ENCODE data around the gene DHX9. TPM values are rescaled to one million over a fixed set of nuclear protein-coding genes. Genes with fewer than 3 reads are reported as not detected.

DHX9 gene
- total RNA-seq, 1 experiment from 2014 or later = 220 TPM

DNA sequence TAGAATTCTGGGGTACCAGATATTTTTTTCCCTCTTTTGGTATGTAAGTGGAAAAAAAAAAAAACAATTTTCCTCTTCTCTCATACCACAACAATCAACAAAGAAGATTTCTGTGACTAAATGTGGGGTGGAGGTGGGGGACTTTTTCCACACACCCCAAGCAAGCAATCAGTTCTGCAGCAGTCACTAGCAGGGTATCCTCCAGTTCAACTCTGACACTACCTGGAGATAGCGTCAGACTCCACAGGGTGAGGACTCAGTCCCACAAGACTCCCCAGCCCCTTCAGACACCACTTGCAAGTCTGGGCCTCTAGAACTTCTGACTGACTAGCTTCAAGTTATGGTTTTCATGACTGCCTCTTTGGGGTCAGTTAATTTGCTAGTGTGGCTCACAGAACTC is 6.2 kb downstream of the DHX9 start:
- Histone ChIP-seq H2AFZ (ENCODE audit: low read depth, low read length, poor library complexity, severe bottlenecking) (no peak overlapping the region), H3K9me2 (ENCODE audit: insufficient read depth) (no peaks in the 10 kb centered on the region), H3K79me2 (ENCODE audit: insufficient read depth, low read length) (peaks cover 100% of the 10 kb centered on the region), H3K36me3 (ENCODE audit: control insufficient read depth in 1 of 2, insufficient read depth in 2 of 2, low read length in 2 of 2) (peaks cover 52 to 60% of the 10 kb centered on the region in 2 experiments), H3K4me3 (replicated peaks in 1 of 2; ENCODE audit: low read depth in 1 of 2, low read length in 2 of 2) (no peak overlapping the region), H4K20me1 (ENCODE audit: insufficient read depth) (peaks cover 84% of the 10 kb centered on the region; the same call in 1 of the 2 replicates), H3K27ac (ENCODE audit: low read depth, low read length) (no peak overlapping the region), H3K9me3 (ENCODE audit: control insufficient read depth in 1 of 2, insufficient read depth in 1 of 2, low read depth in 1 of 2, low read length in 2 of 2) (no peaks in the 10 kb centered on the region), H3K4me2 (ENCODE audit: low read length) (no peak overlapping the region), H3K27me3 (ENCODE audit: insufficient read depth, low read length) (no peaks in the 10 kb centered on the region), H3K9ac (ENCODE audit: low read length) (no peak overlapping the region), H3K4me1 (ENCODE audit: control insufficient read depth in 1 of 2, insufficient read depth in 2 of 2, low read length in 2 of 2) (peaks cover 7 to 12% of the 10 kb centered on the region in 2 experiments; a peak in 3 of 4 replicates)
- ChIA-PET CTCF (no interaction called here), RAD21 (ENCODE audit: low non-redundant PET in 1 of 2, low total read pairs in 2 of 2, uncharacterized antibody in 2 of 2, unreplicated experiment in 2 of 2) (no interaction called here), POLR2A (no interaction called here)
- DNase-seq (ENCODE audit: low read depth, low spot score) (no peak), ATAC-seq (no peak)
- TF ChIP-seq SP1 (IDR thresholded peaks at IDR 0.05; ENCODE audit: low read depth) (no peak), JUND (IDR thresholded peaks at IDR 0.05) (no peak), ZNF274 (IDR thresholded peaks at IDR 0.05; ENCODE audit: low read depth, low read length) (no peak), CBX3 (IDR thresholded peaks at IDR 0.05; ENCODE audit: low read depth) (no peak), EGR1 (IDR thresholded peaks at IDR 0.05; ENCODE audit: low read depth) (no peak), SRF (IDR thresholded peaks at IDR 0.05; ENCODE audit: low read depth) (no peak), POLR2AphosphoS5 (IDR thresholded peaks at IDR 0.05; ENCODE audit: low read depth, low read length) (no peak), ZFX (IDR thresholded peaks at IDR 0.05) (no peak), ELF1 (IDR thresholded peaks at IDR 0.05; ENCODE audit: borderline replicate concordance, low read depth) (no peak), POLR2A (IDR thresholded peaks at IDR 0.05; ENCODE audit: borderline replicate concordance, extremely low read depth, insufficient read depth, insufficient read length) (no peak), YY1 (IDR thresholded peaks at IDR 0.05; ENCODE audit: extremely low read depth, insufficient replicate concordance, low read depth, low read length) (no peak)
- TF ChIP-seq, protein P1, sequence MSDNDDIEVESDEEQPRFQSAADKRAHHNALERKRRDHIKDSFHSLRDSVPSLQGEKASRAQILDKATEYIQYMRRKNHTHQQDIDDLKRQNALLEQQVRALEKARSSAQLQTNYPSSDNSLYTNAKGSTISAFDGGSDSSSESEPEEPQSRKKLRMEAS (IDR thresholded peaks at IDR 0.05) = no peak
- TF ChIP-seq, protein P2, sequence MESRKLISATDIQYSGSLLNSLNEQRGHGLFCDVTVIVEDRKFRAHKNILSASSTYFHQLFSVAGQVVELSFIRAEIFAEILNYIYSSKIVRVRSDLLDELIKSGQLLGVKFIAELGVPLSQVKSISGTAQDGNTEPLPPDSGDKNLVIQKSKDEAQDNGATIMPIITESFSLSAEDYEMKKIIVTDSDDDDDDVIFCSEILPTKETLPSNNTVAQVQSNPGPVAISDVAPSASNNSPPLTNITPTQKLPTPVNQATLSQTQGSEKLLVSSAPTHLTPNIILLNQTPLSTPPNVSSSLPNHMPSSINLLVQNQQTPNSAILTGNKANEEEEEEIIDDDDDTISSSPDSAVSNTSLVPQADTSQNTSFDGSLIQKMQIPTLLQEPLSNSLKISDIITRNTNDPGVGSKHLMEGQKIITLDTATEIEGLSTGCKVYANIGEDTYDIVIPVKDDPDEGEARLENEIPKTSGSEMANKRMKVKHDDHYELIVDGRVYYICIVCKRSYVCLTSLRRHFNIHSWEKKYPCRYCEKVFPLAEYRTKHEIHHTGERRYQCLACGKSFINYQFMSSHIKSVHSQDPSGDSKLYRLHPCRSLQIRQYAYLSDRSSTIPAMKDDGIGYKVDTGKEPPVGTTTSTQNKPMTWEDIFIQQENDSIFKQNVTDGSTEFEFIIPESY (IDR thresholded peaks at IDR 0.05; ENCODE audit: extremely low read depth, insufficient replicate concordance, low read length) = no peak
- TF ChIP-seq, protein P3, sequence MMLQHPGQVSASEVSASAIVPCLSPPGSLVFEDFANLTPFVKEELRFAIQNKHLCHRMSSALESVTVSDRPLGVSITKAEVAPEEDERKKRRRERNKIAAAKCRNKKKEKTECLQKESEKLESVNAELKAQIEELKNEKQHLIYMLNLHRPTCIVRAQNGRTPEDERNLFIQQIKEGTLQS (IDR thresholded peaks at IDR 0.05) = no peak
- TF ChIP-seq, protein P4, sequence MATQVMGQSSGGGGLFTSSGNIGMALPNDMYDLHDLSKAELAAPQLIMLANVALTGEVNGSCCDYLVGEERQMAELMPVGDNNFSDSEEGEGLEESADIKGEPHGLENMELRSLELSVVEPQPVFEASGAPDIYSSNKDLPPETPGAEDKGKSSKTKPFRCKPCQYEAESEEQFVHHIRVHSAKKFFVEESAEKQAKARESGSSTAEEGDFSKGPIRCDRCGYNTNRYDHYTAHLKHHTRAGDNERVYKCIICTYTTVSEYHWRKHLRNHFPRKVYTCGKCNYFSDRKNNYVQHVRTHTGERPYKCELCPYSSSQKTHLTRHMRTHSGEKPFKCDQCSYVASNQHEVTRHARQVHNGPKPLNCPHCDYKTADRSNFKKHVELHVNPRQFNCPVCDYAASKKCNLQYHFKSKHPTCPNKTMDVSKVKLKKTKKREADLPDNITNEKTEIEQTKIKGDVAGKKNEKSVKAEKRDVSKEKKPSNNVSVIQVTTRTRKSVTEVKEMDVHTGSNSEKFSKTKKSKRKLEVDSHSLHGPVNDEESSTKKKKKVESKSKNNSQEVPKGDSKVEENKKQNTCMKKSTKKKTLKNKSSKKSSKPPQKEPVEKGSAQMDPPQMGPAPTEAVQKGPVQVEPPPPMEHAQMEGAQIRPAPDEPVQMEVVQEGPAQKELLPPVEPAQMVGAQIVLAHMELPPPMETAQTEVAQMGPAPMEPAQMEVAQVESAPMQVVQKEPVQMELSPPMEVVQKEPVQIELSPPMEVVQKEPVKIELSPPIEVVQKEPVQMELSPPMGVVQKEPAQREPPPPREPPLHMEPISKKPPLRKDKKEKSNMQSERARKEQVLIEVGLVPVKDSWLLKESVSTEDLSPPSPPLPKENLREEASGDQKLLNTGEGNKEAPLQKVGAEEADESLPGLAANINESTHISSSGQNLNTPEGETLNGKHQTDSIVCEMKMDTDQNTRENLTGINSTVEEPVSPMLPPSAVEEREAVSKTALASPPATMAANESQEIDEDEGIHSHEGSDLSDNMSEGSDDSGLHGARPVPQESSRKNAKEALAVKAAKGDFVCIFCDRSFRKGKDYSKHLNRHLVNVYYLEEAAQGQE (IDR thresholded peaks at IDR 0.05; ENCODE audit: low read depth) = no peak
- BruUV-seq (replicated peaks) = no TSS peak
- intact Hi-C loops (cut with micrococcal nuclease) = no loop called here

Measured in HCT116 (cell line).